ENCODE data around the gene RSPRY1.
"Not testable (repeated sequence)": the region's sequence is repeated elsewhere in the genome, so short reads cannot be mapped to it uniquely, and the experiment has no call there.

The RSPRY1 gene

DNA sequence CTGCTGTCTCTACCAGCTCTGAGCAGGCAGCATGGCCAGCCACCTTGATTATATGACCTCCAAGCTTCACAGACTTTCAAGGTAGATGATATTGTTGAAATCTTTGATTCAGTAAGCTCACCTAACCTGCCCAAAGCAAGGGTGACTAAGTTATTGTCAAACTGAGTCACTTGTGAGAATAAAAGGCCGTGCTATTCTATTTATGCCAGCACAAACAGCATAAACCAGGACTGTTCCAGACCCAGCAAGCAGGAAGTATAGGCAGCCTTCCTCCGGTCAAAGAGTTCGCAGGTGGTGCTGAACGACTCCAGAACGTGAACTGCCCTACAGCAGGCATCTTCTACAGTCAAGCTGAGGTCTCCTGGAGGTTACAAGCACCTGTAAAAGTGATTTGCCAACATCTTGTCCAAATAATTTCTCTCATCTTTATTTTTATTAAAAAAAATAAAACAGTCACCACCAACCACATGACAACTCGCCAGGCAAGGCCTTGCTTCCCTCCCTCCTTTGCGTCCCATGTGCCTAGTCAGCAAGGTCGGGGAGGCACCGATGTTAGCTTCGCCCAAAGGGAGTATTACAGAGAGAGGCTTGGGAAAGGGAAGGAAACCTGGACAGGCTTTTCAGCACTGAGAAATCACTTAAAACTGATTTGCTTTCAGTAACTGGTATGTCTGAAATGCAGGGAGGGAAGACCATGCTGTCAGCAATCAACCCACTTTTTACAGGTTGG lies 69.7 kb downstream of the RSPRY1 start:
- DNase-seq (ENCODE audit: low read depth in 2 of 2) = no peak

DNA sequence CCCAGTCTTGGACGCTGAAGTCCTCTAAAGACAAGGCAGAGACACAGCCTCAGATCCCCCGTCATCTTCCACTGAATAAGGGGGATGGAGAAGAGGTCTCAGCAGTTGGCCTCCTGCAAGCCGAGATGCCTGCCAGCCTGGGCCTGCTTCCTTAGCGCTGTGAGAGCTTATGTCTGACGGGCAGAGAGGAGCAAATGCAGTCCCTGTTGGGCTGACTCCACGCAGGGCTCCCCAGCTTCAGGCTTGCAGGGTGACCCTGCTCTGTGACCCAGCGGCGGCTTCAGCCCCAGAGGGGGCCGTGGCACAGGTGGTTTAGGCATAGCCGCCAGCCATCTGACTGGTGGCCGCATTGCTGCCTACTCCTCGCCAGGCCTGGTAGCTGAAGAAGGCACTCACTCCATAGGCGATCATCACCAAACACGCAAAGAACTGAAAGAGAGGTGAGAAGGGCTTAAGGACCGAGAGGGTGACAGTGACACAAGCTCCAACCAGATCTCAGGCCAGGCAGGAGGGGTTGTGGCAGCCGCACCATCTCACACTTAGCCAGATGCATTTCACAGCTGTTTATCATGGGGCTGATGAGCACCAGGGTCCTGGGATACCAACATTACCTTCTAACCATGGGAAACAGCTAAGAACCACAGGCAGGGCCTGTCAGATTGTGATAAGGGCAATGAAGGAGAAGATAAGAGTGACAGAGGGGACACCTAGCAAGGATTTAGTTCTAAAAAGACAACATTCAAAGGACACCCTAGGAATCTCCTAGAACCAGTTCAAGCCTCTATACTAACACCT lies 70.7 kb downstream of the RSPRY1 start:
- no peak for DNase-seq (ENCODE audit: low read depth in 2 of 2)

DNA sequence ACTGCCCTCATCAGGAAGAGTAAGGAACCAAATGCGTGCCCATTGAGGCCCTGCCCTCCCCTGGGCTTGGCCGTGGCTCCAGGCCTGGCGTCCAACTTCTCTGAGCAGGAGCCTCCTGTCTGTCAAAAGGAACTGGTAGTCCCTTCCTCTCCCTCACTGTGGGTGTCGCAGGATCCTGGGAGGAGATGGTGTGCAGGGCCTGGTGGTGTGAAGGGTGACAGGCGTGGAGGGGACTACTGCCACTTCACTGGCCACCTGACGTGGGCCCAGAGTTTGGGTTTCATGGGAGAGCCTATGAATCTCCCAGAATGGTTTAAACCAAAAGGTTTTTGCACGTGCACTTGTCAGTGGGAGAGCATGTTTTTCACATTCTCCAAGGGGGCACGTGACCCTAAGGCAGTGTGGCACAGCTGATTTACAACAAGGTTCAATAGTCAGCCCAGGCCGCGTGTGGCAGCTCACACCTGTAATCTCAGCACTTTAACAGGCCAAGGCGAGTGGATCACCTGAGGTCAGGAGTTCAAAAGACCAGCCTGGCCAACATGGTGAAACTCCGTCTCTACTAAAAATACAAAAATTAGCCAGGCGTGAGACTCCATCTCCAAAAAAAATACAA lies 71.4 kb downstream of the RSPRY1 start:
- no peak for DNase-seq (ENCODE audit: low read depth in 2 of 2)

DNA sequence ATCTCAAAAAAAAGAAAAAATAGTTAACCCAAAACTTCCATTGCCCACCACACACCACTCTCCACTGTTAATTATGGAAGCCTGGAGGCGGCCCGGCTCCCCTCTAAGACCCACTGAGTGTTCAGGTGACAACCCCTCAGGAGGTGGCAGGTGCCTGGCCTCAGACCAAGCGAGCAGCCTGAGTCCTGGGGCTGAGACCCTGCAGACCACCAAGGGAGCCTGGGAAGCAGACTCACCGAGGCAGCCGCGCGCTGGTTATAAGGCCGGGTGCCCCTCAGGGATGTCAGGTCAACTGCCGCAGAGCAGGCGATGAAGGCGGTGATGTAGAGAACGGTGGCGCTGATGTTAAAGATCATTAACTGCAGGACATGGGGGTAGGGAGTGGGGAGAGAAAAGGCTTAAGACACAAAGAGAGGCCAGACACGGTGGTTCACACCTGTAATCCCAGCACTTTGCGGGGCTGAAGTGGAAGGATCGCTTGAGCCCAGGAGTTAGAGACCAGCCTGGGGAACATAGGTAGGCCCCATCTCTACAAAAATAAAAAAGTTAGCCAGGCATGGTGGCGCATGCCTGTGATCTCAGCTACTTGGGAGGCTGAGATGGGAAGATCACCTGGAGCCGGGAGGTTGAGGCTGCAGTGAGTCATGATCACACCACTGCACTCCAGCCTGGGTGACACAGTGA lies 72.2 kb downstream of the RSPRY1 start:
- no peak for DNase-seq (ENCODE audit: low read depth in 2 of 2)

DNA sequence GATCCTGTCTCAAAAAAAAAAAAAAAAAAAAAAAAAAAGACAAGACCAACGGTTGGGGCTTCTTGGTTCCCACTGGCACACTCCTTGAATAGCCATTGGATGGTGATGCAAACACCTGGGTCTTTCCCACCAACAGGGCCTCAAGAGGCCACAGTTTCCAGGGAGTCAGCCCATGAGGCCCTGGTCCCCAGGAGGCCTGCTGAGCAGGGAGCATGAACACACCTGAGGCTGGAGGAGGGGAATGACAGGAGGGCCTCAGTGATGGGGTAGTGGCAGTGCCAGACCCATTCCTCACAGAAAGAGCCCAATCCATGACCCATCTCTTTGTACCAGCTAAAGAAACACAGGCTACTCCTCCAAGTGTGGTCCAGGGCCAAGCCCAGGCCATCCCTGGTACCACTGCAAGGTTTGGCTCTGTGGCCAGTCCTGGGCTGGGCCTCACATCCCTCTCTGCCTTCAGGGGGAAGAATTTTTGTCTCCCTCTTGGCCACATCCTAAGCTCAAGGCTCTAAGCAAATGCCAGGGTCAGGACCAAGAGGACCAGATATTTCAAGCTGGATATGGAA lies 72.9 kb downstream of the RSPRY1 start:
- no peak for DNase-seq (ENCODE audit: low read depth in 2 of 2)

DNA sequence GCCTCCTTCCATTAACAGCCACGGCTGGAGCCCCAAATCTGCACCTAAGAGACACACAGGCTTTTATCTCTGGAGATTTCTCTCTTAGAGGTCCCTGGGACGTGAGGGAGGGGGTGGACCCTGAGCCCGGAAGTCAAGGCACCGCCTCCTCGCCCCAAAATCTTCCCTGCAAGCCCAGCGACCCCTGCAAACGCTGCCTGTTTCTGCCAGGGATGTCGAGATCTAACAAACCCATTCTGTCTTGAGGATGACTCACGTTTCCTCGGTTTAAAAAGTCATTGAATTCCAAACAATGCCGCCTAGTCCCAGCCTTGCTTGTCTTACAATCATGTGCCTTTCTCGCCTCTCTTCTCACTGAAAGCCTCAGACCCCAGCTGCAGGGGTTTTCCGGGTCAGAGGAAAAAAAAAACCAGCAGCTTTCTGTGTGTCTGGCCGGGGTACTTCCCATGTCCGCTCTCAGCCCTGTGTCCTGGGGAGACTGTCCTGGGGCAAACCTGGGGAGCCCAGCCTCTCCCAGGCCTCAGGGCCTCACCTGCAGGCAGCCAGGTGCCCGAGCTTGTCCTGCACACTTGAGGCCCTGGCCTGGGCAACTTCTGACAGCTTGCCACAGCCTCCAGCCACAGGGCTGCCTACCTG lies 74.3 kb downstream of the RSPRY1 start:
- no peak for DNase-seq (ENCODE audit: low read depth in 2 of 2)

DNA sequence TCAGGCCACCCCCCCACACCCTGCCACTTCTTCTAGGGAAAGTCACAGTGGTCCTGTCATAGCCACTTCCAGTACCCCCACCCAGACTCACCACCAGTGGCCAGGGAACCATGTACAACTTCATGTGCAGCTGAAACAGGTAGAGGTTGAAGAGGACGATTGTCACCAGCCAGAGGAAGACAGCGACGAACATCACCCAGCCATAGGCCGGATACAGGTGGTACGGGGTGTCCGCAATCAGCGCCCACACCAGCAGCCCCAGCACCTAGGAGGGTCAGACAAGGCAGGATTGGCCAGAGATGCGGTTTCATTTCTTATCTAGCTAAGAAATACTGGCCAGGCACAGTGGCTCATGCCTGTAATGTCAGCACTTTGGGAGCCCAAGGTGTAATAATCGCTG lies 75.7 kb downstream of the RSPRY1 start:
- no peak for DNase-seq (ENCODE audit: low read depth in 2 of 2)

DNA sequence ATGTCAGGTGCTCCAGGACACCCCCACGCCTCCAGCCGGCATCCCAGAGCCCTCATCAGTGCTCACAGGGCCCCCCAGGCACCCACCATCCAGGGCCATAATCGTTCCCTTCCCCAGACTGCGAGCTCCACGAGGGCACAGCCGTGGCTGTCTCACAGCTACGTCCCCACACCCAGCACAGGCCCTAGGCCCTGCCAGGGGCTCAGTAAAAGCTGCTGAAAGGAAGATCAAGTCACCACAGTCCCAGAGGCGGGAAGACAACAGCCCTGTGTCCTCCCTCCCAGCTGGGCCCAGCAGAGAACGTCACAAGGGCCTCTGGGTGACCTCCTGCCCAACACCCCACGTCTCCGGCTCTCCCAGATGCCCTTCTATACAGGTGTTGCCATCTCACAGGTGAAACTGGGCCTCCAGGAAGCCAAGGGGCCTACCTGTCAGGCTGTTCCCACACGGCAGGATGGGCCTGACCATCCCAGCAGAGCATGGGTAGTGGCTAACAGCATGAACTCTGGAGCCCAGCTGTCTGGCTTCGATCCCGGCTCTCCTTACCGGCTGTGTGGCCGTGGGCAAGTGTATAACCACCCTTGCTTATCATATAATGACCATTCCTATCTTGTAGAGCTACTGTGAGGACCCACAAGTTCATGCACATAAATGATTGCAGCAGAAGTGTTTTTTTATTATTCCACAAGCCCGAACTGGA lies 76.9 kb downstream of the RSPRY1 start:
- DNase-seq (ENCODE audit: low read depth in 2 of 2) = no peak

DNA sequence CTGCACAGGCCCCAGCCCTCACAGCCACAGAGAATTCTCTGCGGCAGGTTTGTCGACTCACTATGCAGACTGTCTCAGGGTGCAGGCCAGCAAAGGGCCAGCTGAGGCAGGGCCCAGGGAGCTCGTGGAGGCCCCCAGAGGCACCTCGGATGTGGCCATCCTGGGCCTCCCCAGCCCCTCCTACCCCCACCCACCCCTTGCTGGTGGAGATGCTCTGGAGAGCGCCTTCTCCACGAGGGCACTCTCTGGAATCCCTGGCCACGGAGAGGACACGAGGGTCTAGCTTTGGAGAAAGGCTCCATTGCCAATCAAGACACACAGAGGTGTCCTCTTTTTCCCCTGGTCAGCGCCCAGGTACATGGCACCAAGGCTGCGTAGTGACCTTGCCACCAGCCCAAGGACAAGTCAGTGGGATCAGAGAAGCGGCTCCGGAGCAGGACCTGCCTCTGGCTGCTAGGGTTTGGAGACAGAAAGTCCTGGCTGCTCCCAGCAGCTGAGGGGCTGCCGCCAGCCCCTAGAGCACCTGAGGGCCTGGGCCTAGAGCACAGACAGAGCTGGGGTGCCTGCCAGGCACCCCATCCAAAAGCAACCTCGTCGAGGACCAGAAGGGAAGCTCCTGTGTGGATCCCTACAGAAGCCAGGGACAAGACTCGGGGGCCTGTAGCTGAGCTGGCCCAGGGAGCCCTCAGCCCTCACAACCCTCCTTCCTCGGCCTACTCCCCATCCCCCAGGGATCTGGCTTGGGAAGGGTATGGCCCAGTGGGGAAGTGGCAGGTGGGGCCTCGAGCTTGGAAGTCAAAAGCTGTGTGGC lies 77.6 kb downstream of the RSPRY1 start:
- DNase-seq (ENCODE audit: low read depth in 2 of 2) = no peak

DNA sequence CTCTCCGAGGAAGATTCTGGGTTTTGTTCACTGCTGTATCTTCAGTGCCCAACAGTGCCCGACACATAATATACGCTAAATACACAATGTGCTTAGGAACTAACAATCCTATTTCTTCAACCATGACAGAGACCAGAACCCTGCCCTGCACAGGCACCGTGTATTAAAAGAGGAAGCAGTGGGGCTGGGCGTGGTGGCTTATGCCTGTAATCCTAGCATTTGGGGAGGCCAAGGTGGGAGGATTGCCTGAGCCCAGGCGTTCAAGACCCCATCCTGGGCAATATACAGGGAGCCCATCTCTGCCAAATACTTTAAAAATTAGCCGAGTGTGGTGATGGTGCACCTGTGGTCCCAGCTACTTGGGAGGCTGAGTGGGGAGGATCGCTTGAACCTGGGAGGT lies 78.3 kb downstream of the RSPRY1 start:
- DNase-seq (ENCODE audit: low read depth in 2 of 2) = no peak

DNA sequence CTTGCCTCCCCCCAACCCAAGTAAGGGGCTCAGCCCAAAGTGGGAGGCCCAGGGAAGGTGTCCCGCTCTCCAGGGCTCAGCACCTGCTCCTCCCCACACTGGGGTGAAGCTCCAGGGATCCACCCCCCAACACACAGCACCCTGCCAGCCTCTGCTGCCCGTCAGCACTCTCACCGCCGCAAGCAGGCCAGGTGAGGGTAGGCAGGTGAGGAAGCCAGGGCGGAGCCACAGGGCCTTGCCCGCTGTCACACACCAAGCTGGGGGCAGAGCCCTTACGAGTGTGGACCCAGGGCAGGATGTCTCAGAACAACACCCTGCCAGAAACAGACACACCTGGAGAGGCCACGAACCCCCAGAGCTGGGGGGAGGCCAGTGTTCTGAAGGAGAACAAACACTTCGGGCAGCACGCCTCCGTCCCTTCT lies 78.8 kb downstream of the RSPRY1 start:
- DNase-seq (ENCODE audit: low read depth in 2 of 2) = no peak

DNA sequence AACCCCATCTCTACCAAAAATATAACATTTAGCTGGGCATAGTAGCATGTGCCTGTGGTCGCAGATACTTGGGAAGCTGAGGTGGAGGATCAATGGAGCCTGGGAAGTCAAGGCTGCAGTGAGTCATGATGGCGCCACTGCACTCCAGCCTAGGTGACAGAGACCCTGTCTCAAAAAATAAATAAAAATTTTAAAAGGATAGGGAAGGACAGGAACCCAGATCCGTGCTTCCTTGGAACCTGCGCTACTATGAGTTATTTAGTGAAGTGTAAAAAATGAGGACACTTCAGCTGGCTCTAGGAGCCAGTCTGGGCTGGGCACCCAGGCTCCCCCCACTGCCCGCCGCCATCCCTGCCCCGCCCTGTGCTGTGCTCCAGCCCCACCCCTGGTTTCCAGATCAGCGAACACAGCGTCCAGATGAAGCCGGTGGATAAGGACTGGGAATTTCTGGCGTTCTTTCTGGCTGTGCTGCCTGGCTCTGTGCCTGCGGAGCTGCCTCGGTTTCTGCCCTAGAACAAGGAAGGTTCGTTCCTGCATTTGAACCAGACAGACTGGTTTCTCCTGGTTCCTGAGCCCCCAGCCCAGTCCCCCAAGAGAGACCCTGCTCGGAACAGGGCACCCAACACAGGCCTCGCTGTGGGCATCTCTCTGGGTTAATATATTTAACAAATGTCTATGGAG lies 79.9 kb downstream of the RSPRY1 start:
- no peak for DNase-seq (ENCODE audit: low read depth in 2 of 2)

DNA sequence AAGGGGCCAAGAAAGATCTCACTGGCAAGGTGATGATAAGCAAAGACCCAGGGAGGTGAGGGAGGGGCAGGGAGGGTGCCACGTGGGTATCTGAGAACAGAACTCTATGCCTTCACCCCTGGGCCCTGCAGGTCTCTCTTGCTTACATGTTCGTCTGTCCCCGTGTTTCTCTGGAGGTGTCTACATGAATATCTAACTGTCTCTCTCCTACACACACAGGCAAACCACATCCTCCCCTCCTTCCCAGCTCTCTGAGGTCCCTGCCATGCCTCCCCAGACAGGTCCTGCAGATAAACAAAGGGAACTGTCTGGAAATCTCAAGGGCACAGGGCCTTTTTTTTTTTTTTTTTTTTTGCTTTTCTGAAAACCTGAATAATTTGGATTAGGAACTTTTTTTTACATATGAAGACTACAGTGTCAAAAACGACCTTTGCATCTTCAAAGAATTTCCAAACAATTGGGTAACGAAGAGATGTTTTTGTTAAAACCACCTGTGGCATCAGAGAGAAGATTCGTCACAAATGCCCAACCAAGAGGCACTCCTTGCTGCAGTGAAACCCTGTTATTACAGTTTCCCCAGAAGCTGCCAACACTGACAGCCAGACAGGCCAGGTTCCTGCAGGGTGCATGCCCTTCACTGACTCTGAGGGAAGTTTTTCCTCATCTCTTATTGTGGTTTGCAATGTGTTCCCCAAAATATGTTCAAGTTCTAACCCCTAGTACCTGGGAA lies 80.6 kb downstream of the RSPRY1 start:
- no peak for DNase-seq (ENCODE audit: low read depth in 2 of 2)

DNA sequence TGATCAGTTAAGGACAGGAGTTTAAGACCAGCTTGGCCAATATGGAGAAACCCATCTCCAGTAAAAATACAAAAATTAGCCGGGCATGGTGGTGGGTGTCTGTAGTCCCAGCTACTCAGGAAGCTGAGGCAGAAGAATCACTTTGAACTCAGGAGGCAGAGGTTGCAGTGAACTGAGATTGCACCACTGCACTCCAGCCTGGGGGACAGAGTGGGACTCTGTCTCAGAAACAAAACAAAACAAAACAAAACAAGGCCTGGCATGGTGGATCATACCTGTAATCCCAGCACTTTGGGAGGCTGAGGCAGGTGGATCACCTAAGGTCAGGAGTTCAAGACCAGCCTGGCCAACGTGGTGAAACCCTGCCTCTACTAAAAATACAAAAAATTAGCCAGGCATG lies 81.2 kb downstream of the RSPRY1 start:
- not testable (repeated sequence) for DNase-seq (ENCODE audit: low read depth in 2 of 2)

DNA sequence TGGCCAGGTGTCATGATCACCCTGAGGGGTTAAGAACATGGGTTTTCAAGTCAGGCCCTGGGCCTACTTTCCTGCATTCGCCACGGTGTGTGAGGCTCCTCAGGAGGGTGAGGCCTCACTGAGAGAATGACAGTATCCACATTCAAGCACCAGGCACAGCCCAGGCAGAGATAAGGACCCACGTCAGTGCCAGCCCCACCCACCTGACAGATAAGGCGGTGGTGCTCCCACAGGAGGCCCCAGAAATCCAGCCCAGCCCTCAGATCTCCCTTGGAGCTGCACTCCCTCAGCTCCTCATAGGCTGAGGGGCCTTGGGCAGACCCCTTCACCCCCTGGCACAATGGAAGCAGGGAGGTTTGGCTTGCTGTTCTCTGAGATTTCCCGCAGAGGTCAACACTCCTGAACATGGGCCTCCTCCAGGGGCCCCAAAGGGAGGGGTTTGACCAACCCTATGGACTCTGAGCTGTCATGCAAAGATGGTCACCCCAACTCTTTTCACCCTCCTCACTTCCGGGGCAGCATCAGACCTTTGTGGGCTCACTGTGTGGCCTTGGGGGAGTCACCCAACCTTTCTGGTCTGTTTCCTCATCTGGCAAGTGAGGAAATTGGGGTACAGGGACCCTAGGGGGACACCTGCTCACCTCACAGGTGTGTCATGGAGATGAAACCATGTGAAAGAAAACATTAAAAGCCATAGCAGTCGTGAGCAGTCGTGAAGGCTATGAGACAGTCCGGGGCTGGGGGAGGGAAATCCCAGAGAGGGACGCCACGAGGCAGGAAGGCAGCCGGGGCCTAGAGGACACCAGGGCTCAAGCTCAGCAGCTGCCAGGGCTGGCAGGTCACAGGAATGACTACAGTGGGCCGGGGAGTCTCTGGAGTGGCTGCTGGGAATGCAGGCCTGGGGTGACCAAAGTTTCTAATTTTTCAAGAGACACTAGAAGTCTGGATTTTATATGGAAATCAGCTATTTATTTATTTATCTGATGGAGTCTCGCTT lies 83.0 kb downstream of the RSPRY1 start:
- DNase-seq (ENCODE audit: low read depth in 2 of 2) = no peak

DNA sequence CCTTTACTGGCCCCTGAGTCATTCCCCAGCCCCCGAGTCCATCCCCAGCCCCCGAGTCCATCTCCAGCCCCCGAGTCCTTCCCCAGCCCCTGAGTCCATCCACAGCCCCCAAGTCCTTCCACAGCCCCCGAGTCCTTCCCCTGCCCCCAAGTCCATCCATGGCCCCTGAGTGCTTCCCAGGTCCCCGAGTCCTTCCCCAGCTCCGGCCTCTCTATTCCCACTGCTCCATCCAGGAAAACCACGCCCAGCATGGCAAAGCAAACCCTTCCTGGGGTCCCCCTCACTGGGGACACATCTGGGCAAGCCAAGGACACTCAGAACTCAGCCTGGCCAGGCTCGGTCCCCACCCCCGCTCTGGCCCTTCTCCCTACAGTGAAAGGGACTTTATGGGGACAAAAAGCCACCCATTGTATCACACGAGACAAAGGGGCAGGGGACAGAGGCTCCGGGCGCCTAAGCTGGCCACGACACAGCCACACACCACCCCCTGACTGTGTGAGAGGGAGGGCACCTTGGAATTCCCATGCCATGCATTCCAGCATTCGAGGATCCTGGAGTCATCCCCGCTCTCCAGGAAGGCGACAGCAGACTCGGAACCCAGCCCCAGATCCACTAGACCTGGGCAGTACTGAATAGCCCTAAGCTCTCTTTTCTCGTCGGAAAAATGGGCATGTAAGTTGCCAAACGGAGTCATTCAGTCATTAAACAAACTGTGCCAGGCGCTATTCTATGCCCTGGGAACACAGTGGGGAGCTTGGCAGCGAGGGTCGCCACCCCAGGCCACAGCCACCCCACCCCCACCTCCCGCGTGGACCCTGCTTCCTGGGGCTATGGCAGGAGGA lies 84.3 kb downstream of the RSPRY1 start:
- DNase-seq (ENCODE audit: low read depth in 2 of 2) = no peak

DNA sequence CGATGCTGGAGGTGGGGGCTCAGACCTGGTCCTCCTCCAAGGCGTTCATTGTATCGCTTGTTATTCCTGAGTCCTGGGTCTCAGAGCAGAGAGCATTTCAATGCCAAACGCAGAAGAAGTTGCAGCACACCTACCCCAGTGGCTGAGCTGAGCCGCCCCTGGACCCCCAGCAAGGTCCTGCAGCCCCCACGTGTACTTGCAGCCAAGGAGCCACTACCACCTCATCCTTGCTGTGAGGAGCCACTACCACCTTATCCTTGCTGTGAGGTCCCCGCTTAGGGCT lies 84.9 kb downstream of the RSPRY1 start:
- DNase-seq (ENCODE audit: low read depth in 2 of 2) = no peak

All from stimulated activated CD8-positive, alpha-beta memory T cell treated with anti-CD3 and anti-CD28 coated beads, Interleukin-15, amount 100 ng/mL, for 48 hours (primary cell).